IMR-90 (cell line): Measurements from ENCODE around the gene SEMA6A. TPM values are rescaled to one million over a fixed set of nuclear protein-coding genes. Genes with fewer than 3 reads are reported as not detected.

ENCODE experiments used
- ATAC-seq: fragments of 200-7000 bp; cut with Tn5 transposase; 2 replicates; pipeline ENCODE4 v1.9.1; 2020; ENCODE audit warnings: low read depth, mild to moderate bottlenecking, moderate library complexity
- BruUV-seq: library from RNA; stranded (reverse); fragments of 400-500 nt; replicated peaks from 2 replicates; lab custom pipeline; 2021; lab: Mats Ljungman, UMichigan
- CTCF ChIA-PET: fragments of 300-600 bp; formaldehyde crosslinking; extraction: SDS; loops from one replicate; lab custom pipeline; 2021; ENCODE audit warnings: antibody characterized with exemption; lab: Yijun Ruan, JAX
- POLR2A ChIA-PET: fragments of 300-600 bp; sonication (Branson Sonifier 250); formaldehyde crosslinking; loops from one replicate; lab custom pipeline; 2022; ENCODE audit warnings: antibody characterized with exemption; ENCODE audit not compliant: unreplicated experiment; lab: Charles Lee
- DNase-seq: peaks from one replicate; pipeline ENCODE4 v3.0.0; 2013
- H2AFZ ChIP-seq: replicated peaks from 2 replicates; pipeline ENCODE3; 2013; ENCODE audit warnings: low read length, mild to moderate bottlenecking; ENCODE audit not compliant: poor library complexity
- H2AK5ac ChIP-seq: 2 replicates; pipeline ENCODE4 v1.6.1; 2013; ENCODE audit warnings: low read depth, low read length, inconsistent platforms
- H2AK9ac ChIP-seq: replicated peaks from 2 replicates; pipeline ENCODE3; 2013; ENCODE audit warnings: mild to moderate bottlenecking, low read depth, low read length, moderate library complexity; ENCODE audit not compliant: poor library complexity
- H2BK120ac ChIP-seq: 2 replicates; pipeline ENCODE4 v1.6.1; 2013; ENCODE audit warnings: low read depth, low read length, inconsistent platforms
- H2BK15ac ChIP-seq: 3 replicates; pipeline ENCODE4 v1.6.1; 2013; ENCODE audit warnings: low read depth, low read length, inconsistent platforms
- H2BK20ac ChIP-seq: 2 replicates; pipeline ENCODE4 v1.6.1; 2013; ENCODE audit warnings: low read depth, mild to moderate bottlenecking, inconsistent platforms, low read length, moderate library complexity
- H2BK5ac ChIP-seq: 2 replicates; pipeline ENCODE4 v1.6.1; 2013; ENCODE audit warnings: mild to moderate bottlenecking, low read depth, low read length, inconsistent platforms; ENCODE audit not compliant: poor library complexity, severe bottlenecking
- H3K14ac ChIP-seq: replicated peaks from 2 replicates; pipeline ENCODE4 v1.6.1; 2013; ENCODE audit warnings: low read depth, low read length, inconsistent platforms
- H3K18ac ChIP-seq: 2 replicates; pipeline ENCODE4 v1.6.1; 2013; ENCODE audit warnings: low read depth, low read length, control low read depth
- H3K23ac ChIP-seq: 2 replicates; pipeline ENCODE4 v1.6.1; 2013; ENCODE audit warnings: low read depth, low read length, inconsistent platforms
- H3K27ac ChIP-seq: 2 replicates; pipeline ENCODE4 v1.5.1; 2013; ENCODE audit warnings: mild to moderate bottlenecking, control low read depth, low read length; ENCODE audit not compliant: insufficient read depth
- H3K27me3 ChIP-seq: 2 replicates; pipeline ENCODE4 v1.6.1; 2013; ENCODE audit warnings: low read length; ENCODE audit not compliant: control insufficient read depth, insufficient read depth
- H3K36me3 ChIP-seq: 2 replicates; pipeline ENCODE4 v1.6.1; 2013; ENCODE audit warnings: low read length, mixed read lengths; ENCODE audit not compliant: control insufficient read depth, insufficient read depth
- H3K4ac ChIP-seq: 2 replicates; pipeline ENCODE4 v1.6.1; 2013; ENCODE audit warnings: low read depth, low read length, inconsistent platforms
- H3K4me1 ChIP-seq: 2 replicates; pipeline ENCODE4 v1.6.1; 2013; ENCODE audit warnings: low read length, mixed read lengths; ENCODE audit not compliant: control insufficient read depth, insufficient read depth
- H3K4me2 ChIP-seq: 2 replicates; pipeline ENCODE4 v1.6.1; 2013; ENCODE audit warnings: low read depth, mild to moderate bottlenecking, control low read depth, low read length, moderate library complexity
- H3K4me3 ChIP-seq: 2 replicates; pipeline ENCODE4 v1.5.1; 2013; ENCODE audit warnings: low read depth, mild to moderate bottlenecking, control low read depth, low read length, moderate library complexity; ENCODE audit not compliant: insufficient read depth
- H3K56ac ChIP-seq: 2 replicates; pipeline ENCODE4 v1.6.1; 2013; ENCODE audit warnings: low read length, inconsistent platforms; ENCODE audit not compliant: insufficient read depth; ENCODE audit errors: extremely low read depth
- H3K79me1 ChIP-seq, 2 experiments: 2 replicates each; pipeline ENCODE4 v1.6.1; 2013; ENCODE audit warnings: low read length in 2 of 2, inconsistent platforms in 1 of 2, low read depth in 1 of 2
- H3K9ac ChIP-seq: 2 replicates; pipeline ENCODE4 v1.6.1; 2013; ENCODE audit warnings: low read depth, low read length, control low read depth
- H3K9me1 ChIP-seq: 2 replicates; pipeline ENCODE4 v1.6.1; 2013; ENCODE audit warnings: low read length, inconsistent platforms; ENCODE audit not compliant: insufficient read depth
- H3K9me3 ChIP-seq: 2 replicates; pipeline ENCODE4 v1.6.1; 2013; ENCODE audit warnings: low read length; ENCODE audit not compliant: control insufficient read depth, insufficient read depth
- H4K20me1 ChIP-seq: 2 replicates; pipeline ENCODE4 v1.6.1; 2013; ENCODE audit warnings: low read length, inconsistent platforms; ENCODE audit not compliant: insufficient read depth
- H4K5ac ChIP-seq: 2 replicates; pipeline ENCODE4 v1.6.1; 2013; ENCODE audit warnings: mild to moderate bottlenecking, low read depth, low read length, control low read depth
- H4K8ac ChIP-seq, 2 experiments: 2 replicates each; pipeline ENCODE4 v1.6.1; 2013; ENCODE audit warnings: low read depth in 2 of 2, low read length in 2 of 2, control low read depth in 1 of 2, inconsistent platforms in 1 of 2
- H4K91ac ChIP-seq: 2 replicates; pipeline ENCODE4 v1.6.1; 2013; ENCODE audit warnings: low read depth, low read length, inconsistent platforms; ENCODE audit not compliant: insufficient read depth
- BHLHE40 ChIP-seq: fragments of 150-350 bp; IDR thresholded peaks from 2 replicates; pipeline ENCODE4 v1.6.1; 2016; ENCODE audit warnings: mild to moderate bottlenecking, low read depth, low read length
- ELK1 ChIP-seq: fragments of 150-350 bp; IDR thresholded peaks from 2 replicates; pipeline ENCODE4 v1.6.1; 2016; ENCODE audit warnings: low read depth, mild to moderate bottlenecking, low read length, moderate library complexity, borderline replicate concordance
- MAZ ChIP-seq: IDR thresholded peaks from 2 replicates; pipeline ENCODE4 v1.6.1; 2012; ENCODE audit warnings: low read depth, mild to moderate bottlenecking, low read length, improper control_type of control experiment, moderate library complexity, borderline replicate concordance
- NFE2L2 ChIP-seq: fragments of 150-350 bp; IDR thresholded peaks from 2 replicates; pipeline ENCODE4 v1.6.1; 2016; ENCODE audit warnings: low read depth, mild to moderate bottlenecking, low read length
- POLR2A ChIP-seq: IDR thresholded peaks from 2 replicates; pipeline ENCODE4 v1.6.1; 2012; ENCODE audit warnings: mild to moderate bottlenecking, low read depth, low read length
- RFX5 ChIP-seq: IDR thresholded peaks from 2 replicates; pipeline ENCODE4 v1.8.0; 2012; ENCODE audit warnings: low read depth, mild to moderate bottlenecking, low read length, moderate library complexity
- SMC3 ChIP-seq: fragments of 150-350 bp; IDR thresholded peaks from 2 replicates; pipeline ENCODE4 v1.6.1; 2016; ENCODE audit warnings: low read depth, mild to moderate bottlenecking, antibody characterized with exemption, low read length, moderate library complexity
- USF2 ChIP-seq: fragments of 150-350 bp; IDR thresholded peaks from 2 replicates; pipeline ENCODE4 v1.6.1; 2017; ENCODE audit warnings: mild to moderate bottlenecking, antibody characterized with exemption, low read length, low read depth
- WGBS, 2 experiments: methylation state at CpG; one replicate each; pipeline versions ENCODE4 v1.1.5 to v1.1.7; 2013; ENCODE audit warnings: missing lambda C conversion rate in 2 of 2; ENCODE audit not compliant: insufficient read length in 1 of 2; ENCODE audit errors: extremely low coverage in 2 of 2; 5-methylcytosine and 5-hydroxymethylcytosine counted together
- dilution Hi-C: fragments of 300-500 bp; cut with HindIII; formaldehyde crosslinking; loops from one replicate; pipeline ENCODE4 v1.14.3; 2018; ENCODE audit warnings: low sequenced_read_pairs; ENCODE audit not compliant: unreplicated experiment
- in situ Hi-C: fragments of 300-500 bp; cut with MboI; formaldehyde crosslinking; loops from 3 replicates; pipeline ENCODE4 v1.14.3; 2019; ENCODE audit warnings: low sequenced_read_pairs, inconsistent platforms, mixed read lengths
- intact Hi-C: fragments of 100-400 bp; cut with micrococcal nuclease; formaldehyde crosslinking; loops from 2 replicates; pipeline ENCODE4 v1.10.0; 2022
- polyA plus RNA-seq, 3 experiments: library from polyadenylated mRNA; depleted of rRNA; stranded (reverse); fragments of >200 nt; gene quantifications; 2 replicates each; pipeline ENCODE4 v1.2.3, GENCODE V29; 2012; ENCODE audit warnings: low replicate concordance in 1 of 3
- total RNA-seq: library from RNA; depleted of rRNA; stranded (reverse); fragments of >200 nt; gene quantifications from 2 replicates; pipeline ENCODE4 v1.2.3, GENCODE V29; 2012

The SEMA6A gene
- total and polyA plus RNA-seq, 2 of the 4 experiments (the other 2 are of a cell fraction): 0.27 to 0.36 TPM

GRCh38 chr5:116411101-116411571 lies 163.5 kb downstream of the SEMA6A start:
- H2AFZ ChIP-seq: no peak overlapping the region
- no peaks in the 10 kb centered on the region for H3K9me3 ChIP-seq
- no peak overlapping the region for H3K4me3 ChIP-seq
- H2AK5ac ChIP-seq: no peak overlapping the region
- DNase-seq (no peak), ATAC-seq (no peak)
- ChIA-PET POLR2A (no interaction called here), CTCF (no interaction called here)
- H4K20me1 ChIP-seq: no peaks in the 10 kb centered on the region
- no peak overlapping the region for H3K27ac ChIP-seq
- H4K5ac ChIP-seq: no peak overlapping the region
- TF ChIP-seq ELK1: no peak
- no peak for TF ChIP-seq BHLHE40
- TF ChIP-seq POLR2A: no peak
- TF ChIP-seq NFE2L2: no peak
- no peak for TF ChIP-seq USF2
- TF ChIP-seq SMC3: no peak
- TF ChIP-seq MAZ: no peak
- TF ChIP-seq RFX5: no peak
- no peak overlapping the region for H3K56ac ChIP-seq
- no peaks in the 10 kb centered on the region for H3K9me1 ChIP-seq
- no peaks in the 10 kb centered on the region for H3K79me1 ChIP-seq
- H2AK9ac ChIP-seq: no peak overlapping the region
- no TSS peak for BruUV-seq
- H3K9ac ChIP-seq: no peak overlapping the region
- in situ Hi-C loops: no loop called here
- no peak overlapping the region for H2BK15ac ChIP-seq
- no peak overlapping the region for H3K14ac ChIP-seq
- dilution Hi-C loops: no loop called here
- H4K8ac ChIP-seq: no peak overlapping the region
- H3K36me3 ChIP-seq: no peaks in the 10 kb centered on the region
- H3K4me2 ChIP-seq: no peak overlapping the region
- no peak overlapping the region for H2BK20ac ChIP-seq
- H2BK5ac ChIP-seq: no peak overlapping the region
- no peak overlapping the region for H3K23ac ChIP-seq
- WGBS, 2 experiments: 13% methylated on average over 1 of the region's 5 CpGs; no CpG with 5 or more reads in 1 of the 2 experiments
- H3K4me1 ChIP-seq: no peaks in the 10 kb centered on the region
- no peak overlapping the region for H2BK120ac ChIP-seq
- H3K4ac ChIP-seq: no peak overlapping the region
- H3K18ac ChIP-seq: no peak overlapping the region
- no peaks in the 10 kb centered on the region for H3K27me3 ChIP-seq
- intact Hi-C loops: no loop called here
- no peak overlapping the region for H4K91ac ChIP-seq
